Activated CD4-positive, alpha-beta T cell treated with anti-CD3 and anti-CD28 coated beads, Interleukin-2, Interleukin-4, amounts not matched to agents 100 ng/mL and 50 ng/mL, durations not matched to agents 16 hours and 8 hours (primary cell): ENCODE measurements around the gene HOXB1.

Experiments
- DNase-seq: peaks from one replicate; pipeline ENCODE4 v3.0.0-alpha.2; 2020; ENCODE audit warnings: low spot score

HOXB1 gene

GRCh38 chr17:48494335-48494734, 36.5 kb downstream of the HOXB1 start:
- no peak for DNase-seq

GRCh38 chr17:48492401-48493298, 38.2 kb downstream of the HOXB1 start:
- peak; percentile 68 for DNase-seq

GRCh38 chr17:48491527-48492273, 39.1 kb downstream of the HOXB1 start:
- peak; percentile 67 for DNase-seq

- no peak for DNase-seq
Measured at GRCh38 chr17:48490451-48490892, 40.3 kb downstream of the HOXB1 start.

GRCh38 chr17:48489781-48490180, 41.0 kb downstream of the HOXB1 start:
- DNase-seq, result no peak

- no peak for DNase-seq
Measured at GRCh38 chr17:48488548-48489106, 42.2 kb downstream of the HOXB1 start.

GRCh38 chr17:48487221-48487620, 43.6 kb downstream of the HOXB1 start:
- DNase-seq, result no peak

GRCh38 chr17:48486557-48486956, 44.3 kb downstream of the HOXB1 start:
- DNase-seq, result no peak

GRCh38 chr17:48484850-48485249, 46.0 kb downstream of the HOXB1 start:
- DNase-seq, result peak; percentile 44

GRCh38 chr17:48484256-48484655, 46.6 kb downstream of the HOXB1 start:
- no peak for DNase-seq

GRCh38 chr17:48483471-48484131, 47.2 kb downstream of the HOXB1 start:
- DNase-seq, result peak; percentile 47

- no peak for DNase-seq
Measured at GRCh38 chr17:48483004-48483403, 47.8 kb downstream of the HOXB1 start.

GRCh38 chr17:48482301-48482700, 48.5 kb downstream of the HOXB1 start:
- DNase-seq, result peak; percentile 54

GRCh38 chr17:48479014-48479402, 51.8 kb downstream of the HOXB1 start:
- DNase-seq, result no peak
